NT2/D1 (cell line): ENCODE results near the gene RBP3.

Source experiments
- SUZ12 ChIP-seq: IDR thresholded peaks from 2 replicates; pipeline ENCODE4 v1.6.1; 2011; ENCODE audit not compliant: insufficient read length, insufficient read depth; ENCODE audit errors: extremely low read depth
- YY1 ChIP-seq: IDR thresholded peaks from 2 replicates; pipeline ENCODE4 v1.6.1; 2011; ENCODE audit not compliant: insufficient read length, insufficient read depth

- no peak for TF ChIP-seq SUZ12
- no peak for TF ChIP-seq YY1
Observed at GRCh38 chr10:47320812-47321211, 27.4 kb upstream of the RBP3 start.
